HG02763 (cell line): ENCODE data around the gene GCK.
A peak's percentile ranks its signal among the peaks of the same experiment; 100 is the strongest.
"Not testable (repeated sequence)": the region's sequence is repeated elsewhere in the genome, so short reads cannot be mapped to it uniquely, and the experiment has no call there.

ENCODE experiments used
- ATAC-seq: cut with Tn5 transposase; IDR thresholded peaks from one replicate; pipeline ENCODE4 v1.9.1; 2021; ENCODE audit warnings: mild to moderate bottlenecking, moderate library complexity; ENCODE audit not compliant: unreplicated experiment

GCK gene

GRCh38 chr7:44208085-44208484 lies 18.8 kb upstream of the GCK start:
- ATAC-seq = no peak

- ATAC-seq = no peak
Measured at GRCh38 chr7:44206008-44206407, 16.8 kb upstream of the GCK start.

GRCh38 chr7:44201813-44202212 lies 12.6 kb upstream of the GCK start:
- ATAC-seq = no peak

DNA sequence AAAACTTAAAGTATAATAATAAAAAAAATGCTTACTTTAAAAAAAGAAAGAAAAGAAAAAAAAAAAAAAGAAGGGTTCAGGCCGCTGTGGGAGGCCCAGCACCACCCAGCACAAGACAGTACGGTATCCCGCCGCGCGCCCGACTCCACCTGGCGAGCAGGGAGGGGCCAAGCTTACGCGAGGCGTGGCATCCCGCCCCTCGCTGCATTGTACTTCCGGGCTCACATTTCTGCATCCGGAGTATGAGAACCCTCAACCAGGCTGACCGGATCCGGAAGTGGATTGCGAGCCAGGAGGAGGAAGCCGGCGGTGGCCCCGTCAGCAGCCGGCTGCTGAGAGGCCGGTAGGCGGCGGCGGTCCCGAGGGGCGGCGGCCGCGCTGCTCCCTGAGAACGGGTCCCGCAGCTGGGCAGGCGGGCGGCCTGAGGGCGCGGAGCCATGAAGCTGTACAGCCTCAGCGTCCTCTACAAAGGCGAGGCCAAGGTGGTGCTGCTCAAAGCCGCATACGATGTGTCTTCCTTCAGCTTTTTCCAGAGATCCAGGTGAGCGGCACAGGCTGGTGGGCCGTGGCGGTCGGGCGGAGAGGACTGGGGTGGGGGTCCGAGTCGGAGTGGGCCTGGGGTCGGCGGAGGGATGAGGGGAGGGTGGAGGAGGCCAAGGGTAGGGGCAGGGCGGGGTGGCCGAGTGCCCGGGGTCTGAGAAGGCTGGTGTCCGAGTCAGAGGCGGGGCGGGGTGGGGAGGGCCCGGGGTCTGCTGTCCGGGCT lies 11.6 kb upstream of the GCK start, which contains the start of gene YKT6:
Gene YKT6, plus strand, starts transcription at position 280 of the 763 bp plus-strand sequence. Its CDS starts 158 bp downstream, at position 438.
- ATAC-seq = peak; percentile 99

DNA sequence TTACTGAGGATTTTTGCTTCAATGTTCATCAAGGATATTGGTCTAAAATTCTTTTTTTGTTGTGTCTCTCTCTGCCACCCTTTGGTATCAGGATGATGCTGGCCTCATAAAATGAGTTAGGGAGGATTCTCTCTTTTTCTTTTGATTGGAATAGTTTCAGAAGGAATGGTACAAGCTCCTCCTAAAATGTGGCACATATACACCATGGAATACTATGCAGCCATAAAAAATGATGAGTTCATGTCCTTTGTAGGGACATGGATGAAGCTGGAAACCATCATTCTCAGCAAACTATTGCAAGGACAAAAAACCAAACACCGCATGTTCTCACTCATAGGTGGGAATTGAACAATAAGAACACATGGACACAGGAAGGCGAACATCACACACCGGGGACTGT lies 10.9 kb upstream of the GCK start:
- not testable (repeated sequence) for ATAC-seq

DNA sequence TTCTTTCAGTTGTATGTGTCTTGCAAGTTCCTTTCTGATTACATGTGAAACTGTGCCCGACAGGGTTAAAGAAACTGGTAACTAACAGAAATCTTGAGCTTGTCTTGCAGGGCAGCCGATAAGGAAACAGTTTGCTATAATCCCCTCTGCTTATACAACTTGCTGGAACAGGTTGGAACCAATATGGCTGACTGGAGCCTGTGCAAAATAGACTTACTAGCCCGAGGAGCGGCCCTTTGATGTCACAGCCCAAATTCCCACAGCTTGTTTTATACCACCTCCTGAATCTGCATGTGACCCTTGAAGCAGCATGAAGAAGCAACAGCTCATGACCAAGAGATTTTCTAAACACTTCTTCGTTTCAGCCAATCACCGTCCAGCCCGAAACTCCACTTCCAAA lies 8.2 kb upstream of the GCK start:
- no peak for ATAC-seq

- no peak for ATAC-seq
Measured at GRCh38 chr7:44196450-44196872, 7.2 kb upstream of the GCK start.

DNA sequence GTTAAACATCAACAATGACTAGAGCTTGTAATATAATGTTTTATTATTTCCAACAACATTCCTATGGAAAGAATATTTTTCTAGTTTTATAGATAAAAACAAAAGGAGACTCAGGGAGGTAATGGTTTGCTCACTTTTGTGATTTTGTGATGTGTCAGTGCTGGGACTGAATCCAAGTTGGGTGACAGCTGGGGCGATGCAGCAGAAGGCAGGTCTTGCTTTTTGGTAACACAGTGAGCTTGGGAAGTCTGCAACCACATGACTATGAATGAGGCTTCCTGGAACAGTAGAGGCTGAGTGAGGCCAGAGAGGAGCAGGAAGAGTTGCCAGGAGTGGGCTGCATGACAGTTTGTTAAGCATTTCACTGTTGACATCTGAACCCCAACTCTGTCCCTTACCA lies 6.7 kb upstream of the GCK start:
- no peak for ATAC-seq

GRCh38 chr7:44194562-44195145 lies 5.4 kb upstream of the GCK start:
- ATAC-seq = no peak

DNA sequence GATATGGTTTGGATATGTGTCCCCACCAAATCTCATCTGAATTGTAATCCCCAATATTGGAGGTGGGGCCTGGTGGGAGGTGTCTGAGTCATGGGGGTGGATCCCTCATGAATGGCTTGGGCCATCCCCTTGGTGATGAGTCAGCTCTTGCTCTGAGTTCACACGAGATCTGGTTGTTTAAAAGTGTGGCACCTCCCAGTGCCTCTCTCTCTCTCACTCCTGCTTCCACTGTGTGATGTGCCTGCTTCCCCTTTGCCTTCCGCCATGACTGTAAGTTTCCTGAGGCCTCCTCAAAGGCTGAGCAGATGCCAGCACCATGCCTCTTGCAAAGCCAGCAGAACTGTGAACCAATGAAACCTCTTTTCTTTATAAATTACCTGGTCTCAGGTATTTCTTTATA lies 4.8 kb upstream of the GCK start:
- no peak for ATAC-seq

DNA sequence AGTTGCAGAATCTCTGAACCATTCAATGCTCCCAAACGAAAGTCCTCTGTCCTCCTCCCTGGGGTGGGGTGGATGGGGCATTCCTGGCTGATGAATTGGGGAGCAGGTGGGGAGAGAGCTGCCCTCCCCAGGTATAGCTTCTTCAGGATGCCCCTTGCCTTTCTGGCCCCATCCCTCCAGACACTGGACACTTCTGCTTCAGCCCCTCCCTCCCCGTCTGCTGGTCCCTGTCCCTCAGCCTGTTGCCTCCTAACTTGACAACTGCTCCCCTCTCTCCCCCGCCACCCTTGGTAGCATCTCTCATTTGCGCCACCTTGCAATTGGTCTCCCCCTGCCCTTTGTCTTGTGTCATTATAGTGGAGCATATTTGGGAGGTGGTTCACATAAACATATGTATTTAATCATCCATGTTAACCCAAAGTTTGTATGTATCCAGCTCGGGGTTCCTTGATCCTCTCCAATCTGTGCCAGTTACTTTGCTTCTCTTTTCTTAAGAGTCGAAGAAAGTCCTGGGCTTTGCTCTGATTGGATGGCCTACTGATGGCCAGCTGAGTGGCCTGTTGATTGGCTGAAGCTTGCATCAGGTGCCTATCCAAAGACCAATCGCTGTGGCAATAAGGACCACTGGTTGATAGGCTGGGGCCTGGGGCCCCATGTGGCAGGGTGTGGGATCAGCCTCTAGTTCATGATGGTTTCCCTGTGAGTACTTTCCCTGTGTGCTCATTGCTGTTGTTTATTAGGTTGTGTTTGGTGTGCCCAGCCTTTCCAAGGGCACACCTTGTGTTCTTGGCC lies 4.0 kb upstream of the GCK start:
- ATAC-seq = no peak

GRCh38 chr7:44191171-44191570 lies 1.9 kb upstream of the GCK start:
- ATAC-seq = no peak

- no peak for ATAC-seq
Measured at GRCh38 chr7:44189993-44190872, 994 bp upstream of the GCK start.

DNA sequence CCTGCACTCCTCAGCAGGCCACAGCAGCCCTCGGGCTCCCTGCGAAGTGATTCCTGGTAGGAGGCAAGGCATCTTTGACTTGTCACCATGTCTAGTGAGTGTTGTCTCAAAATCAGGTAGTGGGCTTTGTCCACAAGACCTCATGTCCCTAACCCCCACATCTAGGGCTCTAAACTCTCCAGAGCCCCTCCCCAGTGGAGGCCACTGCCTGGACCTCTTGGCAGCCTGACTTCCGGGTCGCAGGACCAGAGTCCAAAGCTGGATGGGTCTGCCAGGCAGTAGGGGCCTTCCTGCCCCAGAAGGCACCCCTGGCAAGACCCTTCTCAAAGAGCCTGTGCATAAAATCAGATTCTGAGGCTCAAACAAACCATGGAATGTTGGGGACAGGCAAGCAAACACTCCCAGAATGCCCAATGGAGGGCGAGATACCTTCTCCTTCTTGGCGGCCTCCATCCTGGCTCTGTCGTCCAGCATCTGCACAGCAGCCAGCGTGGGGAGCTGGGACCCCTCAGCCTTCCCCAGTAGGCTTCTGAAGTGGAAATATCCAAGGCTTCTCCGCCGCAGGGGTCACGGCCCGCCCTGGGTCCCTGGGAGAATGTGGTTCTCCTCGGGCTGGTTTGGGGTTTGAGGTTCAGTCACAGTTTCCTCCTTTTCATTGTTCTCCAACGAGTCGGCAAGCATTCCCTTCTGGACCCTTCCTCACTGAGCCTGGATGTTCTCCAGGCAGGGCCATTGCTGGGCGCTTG lies 586 bp downstream of the GCK start:
- ATAC-seq = no peak

DNA sequence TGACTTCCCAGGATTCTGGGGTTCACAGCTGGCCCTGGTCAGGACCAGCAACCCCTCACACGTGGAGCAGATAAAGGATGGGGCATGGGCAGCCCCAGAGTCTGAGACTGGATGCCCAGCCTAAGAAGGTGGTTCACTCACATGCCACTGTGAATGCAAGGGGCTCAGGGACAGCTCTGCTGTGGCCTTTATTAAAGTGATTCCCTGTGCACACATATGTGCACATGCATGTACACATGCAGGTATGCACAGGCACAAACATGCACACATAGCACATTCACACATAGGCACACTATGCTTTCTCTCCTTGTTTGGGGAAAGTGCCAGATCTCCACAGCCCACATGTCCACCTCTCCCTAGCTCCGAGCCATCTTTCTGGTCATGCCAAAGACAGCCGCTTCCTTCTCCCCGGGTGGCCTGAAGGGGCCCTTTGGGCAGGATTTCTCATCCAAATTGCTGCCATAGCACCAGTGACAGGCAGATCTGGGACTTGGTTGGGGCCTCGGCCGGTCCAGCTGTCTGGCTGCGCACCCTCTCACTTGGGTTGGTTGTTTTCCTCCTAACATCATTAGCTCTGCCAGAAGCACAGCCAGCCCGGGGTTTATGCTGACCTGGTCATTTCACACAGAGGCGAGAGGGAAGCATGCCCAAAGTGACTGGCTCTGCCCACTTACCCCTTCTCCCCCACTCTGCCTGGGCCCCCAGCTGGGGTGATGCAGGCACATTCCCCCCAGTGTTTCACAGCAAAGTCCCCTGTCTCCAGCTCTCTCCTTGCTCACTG lies 1.4 kb downstream of the GCK start:
- no peak for ATAC-seq

DNA sequence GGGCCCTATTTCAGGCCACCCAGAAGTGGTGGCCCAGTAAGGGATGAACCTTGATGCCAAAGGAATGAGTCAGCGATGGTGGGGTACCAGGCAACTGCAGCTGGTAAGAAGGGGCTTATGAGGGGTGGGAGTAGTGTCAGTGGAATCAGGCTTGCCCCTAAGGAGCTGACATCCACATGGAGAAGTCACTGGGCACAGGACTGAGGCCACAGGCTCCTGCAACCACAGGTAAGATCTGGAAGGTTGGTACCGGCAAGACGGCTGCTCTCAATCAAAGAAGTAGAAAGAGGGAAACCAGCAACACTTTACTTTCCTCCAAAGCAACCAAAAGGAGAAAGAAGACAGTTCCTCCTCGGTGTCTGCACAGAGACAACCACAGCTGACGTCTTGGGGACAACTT lies 2.5 kb downstream of the GCK start:
- ATAC-seq = no peak

DNA sequence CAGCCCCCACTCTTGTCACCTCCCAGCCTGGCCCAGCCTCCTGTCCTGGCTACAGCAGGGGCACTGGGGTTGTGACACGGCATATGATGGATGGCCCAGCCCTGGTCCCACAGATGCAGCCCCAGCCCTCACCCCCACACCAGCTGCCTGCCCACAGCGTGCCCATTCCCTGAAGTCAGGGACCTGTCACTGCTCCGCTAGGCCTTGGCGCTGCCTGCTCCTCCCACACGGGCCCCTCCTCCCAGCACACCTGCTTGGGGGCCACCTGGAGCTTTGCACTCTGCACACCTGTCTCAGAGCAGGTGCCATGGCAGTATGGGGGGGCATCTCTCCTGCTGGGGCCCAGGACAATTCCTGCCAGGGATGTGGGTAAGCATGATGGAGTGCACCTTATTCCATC lies 3.5 kb downstream of the GCK start:
- no peak for ATAC-seq

- ATAC-seq = no peak
Measured at GRCh38 chr7:44184873-44185446, 4.3 kb downstream of the GCK start.
